NB4 (cell line): ENCODE results near the gene DIAPH3.

Experiments
- MYC ChIP-seq: IDR thresholded peaks from 2 replicates; pipeline ENCODE4 v1.6.1; 2011; ENCODE audit warnings: low read depth, low read length
- POLR2A ChIP-seq: IDR thresholded peaks from 2 replicates; pipeline ENCODE4 v1.6.1; 2011; ENCODE audit warnings: mild to moderate bottlenecking; ENCODE audit not compliant: insufficient read length; ENCODE audit errors: extremely low read depth
- TF ChIP-seq, protein P1 (sequence below): IDR thresholded peaks from one replicate; pipeline ENCODE4 v1.5.1; 2012; ENCODE audit warnings: low read depth, low read length
- TF ChIP-seq, protein P2 (sequence below): IDR thresholded peaks from 2 replicates; pipeline ENCODE4 v1.6.1; 2011; ENCODE audit warnings: low read depth, low read length

DNA sequence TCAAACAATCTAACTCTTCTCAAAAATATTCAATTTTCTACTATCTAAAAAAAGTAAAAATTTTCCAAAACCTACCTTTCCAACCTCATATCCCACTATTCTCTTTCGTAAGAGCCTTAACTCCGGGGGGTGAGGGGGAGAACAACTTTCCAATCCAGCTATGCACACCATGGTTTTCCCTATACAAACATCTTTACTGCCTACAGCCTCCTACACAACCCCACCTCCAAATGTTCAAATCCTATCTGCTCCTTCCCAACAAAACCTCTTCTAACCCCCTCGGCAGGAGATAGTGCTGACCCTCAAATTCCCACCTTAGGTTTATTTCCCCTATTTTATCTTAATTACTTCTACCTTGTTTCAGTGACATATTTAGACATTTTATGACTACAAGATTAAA, 102.0 kb downstream of the DIAPH3 start:
- TF ChIP-seq POLR2A: no peak
- TF ChIP-seq, protein P1, sequence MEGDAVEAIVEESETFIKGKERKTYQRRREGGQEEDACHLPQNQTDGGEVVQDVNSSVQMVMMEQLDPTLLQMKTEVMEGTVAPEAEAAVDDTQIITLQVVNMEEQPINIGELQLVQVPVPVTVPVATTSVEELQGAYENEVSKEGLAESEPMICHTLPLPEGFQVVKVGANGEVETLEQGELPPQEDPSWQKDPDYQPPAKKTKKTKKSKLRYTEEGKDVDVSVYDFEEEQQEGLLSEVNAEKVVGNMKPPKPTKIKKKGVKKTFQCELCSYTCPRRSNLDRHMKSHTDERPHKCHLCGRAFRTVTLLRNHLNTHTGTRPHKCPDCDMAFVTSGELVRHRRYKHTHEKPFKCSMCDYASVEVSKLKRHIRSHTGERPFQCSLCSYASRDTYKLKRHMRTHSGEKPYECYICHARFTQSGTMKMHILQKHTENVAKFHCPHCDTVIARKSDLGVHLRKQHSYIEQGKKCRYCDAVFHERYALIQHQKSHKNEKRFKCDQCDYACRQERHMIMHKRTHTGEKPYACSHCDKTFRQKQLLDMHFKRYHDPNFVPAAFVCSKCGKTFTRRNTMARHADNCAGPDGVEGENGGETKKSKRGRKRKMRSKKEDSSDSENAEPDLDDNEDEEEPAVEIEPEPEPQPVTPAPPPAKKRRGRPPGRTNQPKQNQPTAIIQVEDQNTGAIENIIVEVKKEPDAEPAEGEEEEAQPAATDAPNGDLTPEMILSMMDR: no peak
- TF ChIP-seq, protein P2, sequence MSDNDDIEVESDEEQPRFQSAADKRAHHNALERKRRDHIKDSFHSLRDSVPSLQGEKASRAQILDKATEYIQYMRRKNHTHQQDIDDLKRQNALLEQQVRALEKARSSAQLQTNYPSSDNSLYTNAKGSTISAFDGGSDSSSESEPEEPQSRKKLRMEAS: no peak
- no peak for TF ChIP-seq MYC
